GM19463 (cell line): ENCODE results near the gene JCAD.
"Not testable (repeated sequence)": the region's sequence is repeated elsewhere in the genome, so short reads cannot be mapped to it uniquely, and the experiment has no call there.

Experiments used
- ATAC-seq: cut with Tn5 transposase; IDR thresholded peaks from one replicate; pipeline ENCODE4 v1.9.1; 2021; ENCODE audit warnings: mild to moderate bottlenecking, moderate library complexity; ENCODE audit not compliant: unreplicated experiment

The JCAD gene

GRCh38 chr10:30059209-30060107 is at the start of gene JCAD:
JCAD (minus strand) TSS chr10:30059586; CDS start chr10:30047812, 11,774 bp downstream.
- ATAC-seq: peak; percentile 94

- no peak for ATAC-seq
These were observed 47.6 kb upstream of the JCAD start for GRCh38 chr10:30106987-30107386.

GRCh38 chr10:30103595-30104320 is 44.4 kb upstream of the JCAD start:
- ATAC-seq: no peak

- not testable (repeated sequence) for ATAC-seq
These were observed 40.3 kb upstream of the JCAD start for GRCh38 chr10:30099706-30100105.

- no peak for ATAC-seq
These were observed 39.7 kb upstream of the JCAD start for GRCh38 chr10:30099101-30099500.

GRCh38 chr10:30098629-30099028 is 39.2 kb upstream of the JCAD start:
- ATAC-seq: no peak

- no peak for ATAC-seq
These were observed 37.2 kb upstream of the JCAD start for GRCh38 chr10:30096564-30096963.

- ATAC-seq: no peak
These were observed 36.4 kb upstream of the JCAD start for GRCh38 chr10:30095631-30096422.

GRCh38 chr10:30094601-30095000 is 35.2 kb upstream of the JCAD start:
- ATAC-seq: no peak

GRCh38 chr10:30093303-30093950 is 34.0 kb upstream of the JCAD start:
- ATAC-seq: no peak

- no peak for ATAC-seq
These were observed 32.9 kb upstream of the JCAD start for GRCh38 chr10:30092151-30092790.

GRCh38 chr10:30091136-30091535 is 31.8 kb upstream of the JCAD start:
- no peak for ATAC-seq

- no peak for ATAC-seq
These were observed 28.8 kb upstream of the JCAD start for GRCh38 chr10:30088178-30088577.

- ATAC-seq: no peak
These were observed 24.5 kb upstream of the JCAD start for GRCh38 chr10:30083934-30084333.

GRCh38 chr10:30081182-30081581 is 21.8 kb upstream of the JCAD start:
- ATAC-seq: no peak

GRCh38 chr10:30080161-30080560 is 20.8 kb upstream of the JCAD start:
- no peak for ATAC-seq

GRCh38 chr10:30079408-30079807 is 20.0 kb upstream of the JCAD start:
- no peak for ATAC-seq

- no peak for ATAC-seq
These were observed 16.1 kb upstream of the JCAD start for GRCh38 chr10:30075481-30075880.

- ATAC-seq: no peak
These were observed 15.5 kb upstream of the JCAD start for GRCh38 chr10:30074933-30075332.

- no peak for ATAC-seq
These were observed 14.7 kb upstream of the JCAD start for GRCh38 chr10:30074090-30074489.
